K562 (cell line): ENCODE measurements around the gene MFSD6. TPM values are rescaled to one million over a fixed set of nuclear protein-coding genes. Genes with fewer than 3 reads are reported as not detected.

ENCODE experiments used
- ATAC-seq: fragments of 200-7000 bp; cut with Tn5 transposase; 3 replicates; pipeline ENCODE4 v1.9.1; 2020; ENCODE audit warnings: moderate library complexity
- BruUV-seq: library from RNA; stranded (reverse); fragments of 400-500 nt; replicated peaks from 2 replicates; lab custom pipeline; 2021; lab: Mats Ljungman, UMichigan
- CTCF ChIA-PET: fragments of 300-600 bp; formaldehyde crosslinking; extraction: SDS; loops from one replicate; lab custom pipeline; 2021; ENCODE audit warnings: low intra/inter-chr PET ratio; lab: Yijun Ruan, JAX
- POLR2A ChIA-PET: fragments of 300-600, 350-650 bp; sonication (Branson Sonifier 250); formaldehyde crosslinking; extraction: SDS; loops from one replicate; lab custom pipeline; 2021; ENCODE audit warnings: antibody characterized with exemption, inconsistent platforms; lab: Yijun Ruan, JAX
- DNase-seq, 4 experiments: peaks; one replicate each; pipeline versions ENCODE4 v3.0.0 to v3.0.0-alpha.2; 2011 to 2018; ENCODE audit warnings: low spot score in 3 of 4, mixed read lengths in 3 of 4; ENCODE audit errors: extremely low read depth in 1 of 4
- FAIRE-seq: peaks from 2 replicates; lab custom pipeline; 2011; peaks lifted over from hg19 to GRCh38; lab: Jason Lieb, UNC
- H2AFZ ChIP-seq: 2 replicates; pipeline ENCODE4 v1.6.0; 2011; ENCODE audit warnings: low read depth, low read length, control low read depth, inconsistent platforms
- H3K27ac ChIP-seq: fragments of 200-600 bp; 3 replicates; pipeline ENCODE4 v1.8.0; 2011; ENCODE audit warnings: low read depth, mild to moderate bottlenecking, control low read depth, inconsistent platforms, low read length, moderate library complexity, mixed read lengths; ENCODE audit errors: extremely low read depth
- H3K27me3 ChIP-seq, 2 experiments: fragments of 300-600 bp in 1 of 2; 2 replicates in 1 of 2; 3 replicates in 1 of 2; pipeline versions ENCODE4 v1.6.0 to v1.8.0; 2011; ENCODE audit warnings: inconsistent platforms in 2 of 2, low read length in 2 of 2, mild to moderate bottlenecking in 1 of 2, mixed read lengths in 1 of 2, moderate library complexity in 1 of 2; ENCODE audit not compliant: control insufficient read depth in 2 of 2, insufficient read depth in 2 of 2
- H3K36me3 ChIP-seq: fragments of 300-600 bp; 3 replicates; pipeline ENCODE4 v1.8.0; 2011; ENCODE audit warnings: mild to moderate bottlenecking, low read length, inconsistent platforms; ENCODE audit not compliant: control insufficient read depth, insufficient read depth
- H3K4me1 ChIP-seq, 2 experiments: fragments of 200-600 bp in 1 of 2; replicated peaks in 1 of 2; 2 replicates in 1 of 2; 3 replicates in 1 of 2; pipeline versions ENCODE4 v1.5.1 to v1.8.0; 2011; ENCODE audit warnings: inconsistent platforms in 2 of 2, low read length in 2 of 2, mild to moderate bottlenecking in 1 of 2, mixed read lengths in 1 of 2, moderate library complexity in 1 of 2; ENCODE audit not compliant: control insufficient read depth in 2 of 2, insufficient read depth in 2 of 2
- H3K4me2 ChIP-seq: 2 replicates; pipeline ENCODE4 v1.6.1; 2011; ENCODE audit warnings: low read length, control low read depth, inconsistent platforms, mixed read lengths; ENCODE audit not compliant: insufficient read depth
- H3K4me3 ChIP-seq: fragments of 200-600 bp; sonication (generic), shearing (Covaris generic); 2 replicates; pipeline ENCODE4 v1.5.1; 2016; ENCODE audit warnings: control low read depth, inconsistent platforms
- H3K79me2 ChIP-seq: fragments of 200-600 bp; 3 replicates; pipeline ENCODE4 v1.8.0; 2011; ENCODE audit warnings: low read length, inconsistent platforms; ENCODE audit not compliant: control insufficient read depth, insufficient read depth
- H3K9ac ChIP-seq, 2 experiments: 2 replicates each; pipeline versions ENCODE4 v1.6.0 to v1.6.1; 2011; ENCODE audit warnings: low read depth in 2 of 2, low read length in 2 of 2, control low read depth in 1 of 2, inconsistent platforms in 1 of 2, mild to moderate bottlenecking in 1 of 2, mixed read lengths in 1 of 2; ENCODE audit not compliant: insufficient read depth in 1 of 2
- H3K9me1 ChIP-seq: one replicate; pipeline ENCODE4 v1.6.0; 2011; ENCODE audit warnings: inconsistent platforms, mild to moderate bottlenecking, low read length, moderate library complexity; ENCODE audit not compliant: control insufficient read depth, insufficient read depth
- H3K9me3 ChIP-seq: replicated peaks from 2 replicates; pipeline ENCODE4 v1.5.1; 2011; ENCODE audit warnings: low read depth, low read length, inconsistent platforms; ENCODE audit not compliant: control insufficient read depth, insufficient read depth
- H4K20me1 ChIP-seq: replicated peaks from 2 replicates; pipeline ENCODE4 v1.6.1; 2011; ENCODE audit warnings: low read length, inconsistent platforms, mixed read lengths; ENCODE audit not compliant: control insufficient read depth, insufficient read depth
- ELF1 ChIP-seq: fragments of 200-800 bp; sonication (Bioruptor generic); IDR thresholded peaks from 2 replicates; pipeline ENCODE4 v1.6.1; 2016; ENCODE audit warnings: missing genetic modification characterization, missing compliant biosample characterization
- ETV6 ChIP-seq, 3 experiments: fragments of 150-350 bp in 1 of 3; sonication (generic) in 1 of 3; formaldehyde crosslinking in 1 of 3; IDR thresholded peaks; 2 replicates each; pipeline versions ENCODE4 v1.6.1 to v1.8.0; 2014 to 2022; ENCODE audit warnings: borderline replicate concordance in 2 of 3, low read depth in 2 of 3, antibody characterized with exemption in 1 of 3, low read length in 1 of 3, mild to moderate bottlenecking in 1 of 3, missing genetic modification reagents in 1 of 3
- FOXP1 ChIP-seq: sonication (generic); formaldehyde crosslinking; IDR thresholded peaks from 2 replicates; pipeline ENCODE4 v1.8.0; 2022; ENCODE audit warnings: mild to moderate bottlenecking, missing genetic modification reagents
- HNRNPK ChIP-seq: fragments of 200-400 bp; formaldehyde crosslinking; IDR thresholded peaks from one replicate; pipeline ENCODE4 v1.6.1; 2018; ENCODE audit warnings: mild to moderate bottlenecking, low read depth, low read length; ENCODE audit not compliant: poor library complexity, severe bottlenecking
- MCM5 ChIP-seq: fragments of 450-650 bp; IDR thresholded peaks from 2 replicates; pipeline ENCODE4 v1.6.1; 2016; ENCODE audit warnings: low read depth
- MED1 ChIP-seq: sonication (generic); formaldehyde crosslinking; IDR thresholded peaks from 2 replicates; pipeline ENCODE4 v1.8.1; 2023; ENCODE audit warnings: missing genetic modification reagents, borderline replicate concordance
- PRMT5 ChIP-seq: sonication (generic); formaldehyde crosslinking; IDR thresholded peaks from 2 replicates; pipeline ENCODE4 v1.5.0; 2020; ENCODE audit warnings: missing genetic modification reagents
- PTTG1 ChIP-seq: fragments of 450-650 bp; IDR thresholded peaks from 2 replicates; pipeline ENCODE4 v1.6.1; 2016; ENCODE audit warnings: low read depth, mild to moderate bottlenecking, missing genetic modification characterization, missing compliant biosample characterization
- RBBP5 ChIP-seq: fragments of 200-600 bp; sonication (generic); IDR thresholded peaks from 2 replicates; pipeline ENCODE4 v1.6.1; 2012; ENCODE audit warnings: borderline replicate concordance, mild to moderate bottlenecking, low read length, control low read depth, inconsistent platforms; ENCODE audit not compliant: insufficient read depth, poor library complexity, severe bottlenecking
- RBM39 ChIP-seq: fragments of 200-400 bp; formaldehyde crosslinking; optimal IDR thresholded peaks from 2 replicates; pipeline ENCODE3; 2018; ENCODE audit warnings: low read depth, low read length
- SNIP1 ChIP-seq: fragments of 450-650 bp; IDR thresholded peaks from 2 replicates; pipeline ENCODE4 v1.7.1; 2017; ENCODE audit warnings: low read depth, mild to moderate bottlenecking
- TRIM24 ChIP-seq, 2 experiments: fragments of 450-650 bp; IDR thresholded peaks; 2 replicates each; pipeline ENCODE4 v1.6.1; 2016
- ZNF239 ChIP-seq: fragments of 250-450 bp; sonication (Bioruptor Pico); IDR thresholded peaks from 2 replicates; pipeline ENCODE4 v1.4.0; 2020; ENCODE audit warnings: mild to moderate bottlenecking
- ZNF717 ChIP-seq: fragments of 250-450 bp; sonication (Bioruptor Pico); IDR thresholded peaks from 2 replicates; pipeline ENCODE4 v1.5.0; 2021
- ZNF785 ChIP-seq: fragments of 250-450 bp; sonication (Bioruptor Pico); IDR thresholded peaks from 2 replicates; pipeline ENCODE4 v1.4.0; 2020; ENCODE audit warnings: mild to moderate bottlenecking
- WGBS: fragments of 100-300 bp; shearing (Covaris generic); methylation state at CpG from one replicate; pipeline ENCODE4 v1.1.6; 2016; ENCODE audit warnings: low coverage, mixed read lengths; ENCODE audit not compliant: insufficient coverage; ENCODE audit errors: missing lambda C conversion rate; 5-methylcytosine and 5-hydroxymethylcytosine counted together
- in situ Hi-C: fragments of 300-500 bp; cut with MboI; formaldehyde crosslinking; loops from 4 replicates; pipeline ENCODE4 v1.15.0; 2018; ENCODE audit warnings: inconsistent platforms, mixed read lengths
- intact Hi-C: fragments of 100-400 bp; cut with micrococcal nuclease; formaldehyde crosslinking; loops from 2 replicates; pipeline ENCODE4 v1.14.2; 2022
- polyA plus RNA-seq, 8 experiments: library from polyadenylated mRNA; depleted of rRNA in 4 of 8; stranded (reverse) in 5 of 8; unstranded in 3 of 8; fragments of >200 nt; fragmentation: Nextera tagmentation in 2 of 8; fragmentation: Illumina TruSeq in 1 of 8; extraction: Ambion mirVana in 2 of 8; extraction: Trizol in 1 of 8; gene quantifications; 2 replicates each; pipeline versions ENCODE4 v1.2.1 to v1.2.3, GENCODE V29; 2011 to 2014; ENCODE audit warnings: inconsistent platforms in 1 of 8, missing spikeins in 1 of 8
- total RNA-seq, 7 experiments: library from RNA; depleted of rRNA in 6 of 7; stranded (reverse); fragments of >200 nt in 6 of 7; fragmentation: Illumina TruSeq in 2 of 7; extraction: Trizol in 2 of 7; gene quantifications; 2 replicates each; pipeline versions ENCODE4 v1.2.1 to v1.2.3, GENCODE V29; 2011 to 2021; ENCODE audit warnings: low replicate concordance in 1 of 7
- TF ChIP-seq, protein P1 (sequence below): fragments of 450-650 bp; IDR thresholded peaks from 2 replicates; pipeline ENCODE4 v1.6.1; 2016; ENCODE audit warnings: mild to moderate bottlenecking
- TF ChIP-seq, protein P2 (sequence below): fragments of 250-450 bp; sonication (Bioruptor Pico); IDR thresholded peaks from 2 replicates; pipeline ENCODE4 v1.8.0; 2021; ENCODE audit warnings: borderline replicate concordance, mild to moderate bottlenecking, moderate library complexity; ENCODE audit not compliant: poor library complexity, severe bottlenecking
- TF ChIP-seq, protein P3 (sequence below): fragments of 250-450 bp; sonication (Bioruptor Pico); IDR thresholded peaks from 2 replicates; pipeline ENCODE4 v1.4.0; 2020; ENCODE audit warnings: mild to moderate bottlenecking, moderate library complexity

Gene MFSD6
- total and polyA plus RNA-seq, 9 of the 15 experiments (the other 6 are each of a cell fraction or from before 2014, with no cell fraction given), result 1.1 to 7.9 (median 4.4) TPM

DNA sequence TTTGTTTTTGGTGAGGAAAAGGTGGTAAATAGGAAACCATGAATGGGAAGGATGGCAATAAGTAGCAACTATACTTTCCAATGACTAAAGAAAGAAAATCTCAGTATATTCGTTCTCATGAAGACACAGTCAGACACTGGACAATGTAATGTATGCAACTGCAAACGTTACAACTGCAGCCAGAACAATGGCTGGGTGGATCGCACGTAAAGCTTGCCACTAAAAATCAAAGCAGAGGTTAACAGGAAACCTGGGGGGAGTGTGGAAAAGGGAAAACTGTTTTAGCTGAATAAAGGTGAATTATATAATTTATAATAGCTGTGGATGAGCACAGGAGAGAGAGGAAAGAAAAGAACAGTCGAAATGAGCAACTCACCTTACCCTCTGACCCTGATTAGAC is 93.1 kb downstream of the MFSD6 start:
- H2AFZ ChIP-seq, result no peak overlapping the region
- no peaks in the 10 kb centered on the region for H4K20me1 ChIP-seq
- POLR2A ChIA-PET, result no interaction called here
- no peaks in the 10 kb centered on the region for H3K9me3 ChIP-seq
- no peak overlapping the region for H3K4me3 ChIP-seq
- TF ChIP-seq PTTG1 (tag) (no peak), ZNF717 (no peak), MCM5 (no peak), ELF1 (tag) (no peak), FOXP1 (CRISPR knock-in tag) (no peak), PRMT5 (CRISPR knock-in tag) (no peak), MED1 (CRISPR knock-in tag) (no peak), HNRNPK (no peak), ZNF239 (CRISPR knock-in tag) (no peak), SNIP1 (no peak), RBBP5 (no peak), RBM39 (no peak), ETV6 (IDR thresholded peaks at IDR 0.05; ENCODE audit: borderline replicate concordance in 1 of 2, low read depth in 2 of 2, low read length in 1 of 2) (no peak), ETV6 (CRISPR knock-in tag; IDR thresholded peaks at IDR 0.05; ENCODE audit: borderline replicate concordance) (no peak), TRIM24 (IDR thresholded peaks at IDR 0.05) (no peak), ZNF785 (CRISPR knock-in tag) (no peak)
- TF ChIP-seq, protein P1, sequence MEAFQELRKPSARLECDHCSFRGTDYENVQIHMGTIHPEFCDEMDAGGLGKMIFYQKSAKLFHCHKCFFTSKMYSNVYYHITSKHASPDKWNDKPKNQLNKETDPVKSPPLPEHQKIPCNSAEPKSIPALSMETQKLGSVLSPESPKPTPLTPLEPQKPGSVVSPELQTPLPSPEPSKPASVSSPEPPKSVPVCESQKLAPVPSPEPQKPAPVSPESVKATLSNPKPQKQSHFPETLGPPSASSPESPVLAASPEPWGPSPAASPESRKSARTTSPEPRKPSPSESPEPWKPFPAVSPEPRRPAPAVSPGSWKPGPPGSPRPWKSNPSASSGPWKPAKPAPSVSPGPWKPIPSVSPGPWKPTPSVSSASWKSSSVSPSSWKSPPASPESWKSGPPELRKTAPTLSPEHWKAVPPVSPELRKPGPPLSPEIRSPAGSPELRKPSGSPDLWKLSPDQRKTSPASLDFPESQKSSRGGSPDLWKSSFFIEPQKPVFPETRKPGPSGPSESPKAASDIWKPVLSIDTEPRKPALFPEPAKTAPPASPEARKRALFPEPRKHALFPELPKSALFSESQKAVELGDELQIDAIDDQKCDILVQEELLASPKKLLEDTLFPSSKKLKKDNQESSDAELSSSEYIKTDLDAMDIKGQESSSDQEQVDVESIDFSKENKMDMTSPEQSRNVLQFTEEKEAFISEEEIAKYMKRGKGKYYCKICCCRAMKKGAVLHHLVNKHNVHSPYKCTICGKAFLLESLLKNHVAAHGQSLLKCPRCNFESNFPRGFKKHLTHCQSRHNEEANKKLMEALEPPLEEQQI, result no peak
- TF ChIP-seq, protein P2, sequence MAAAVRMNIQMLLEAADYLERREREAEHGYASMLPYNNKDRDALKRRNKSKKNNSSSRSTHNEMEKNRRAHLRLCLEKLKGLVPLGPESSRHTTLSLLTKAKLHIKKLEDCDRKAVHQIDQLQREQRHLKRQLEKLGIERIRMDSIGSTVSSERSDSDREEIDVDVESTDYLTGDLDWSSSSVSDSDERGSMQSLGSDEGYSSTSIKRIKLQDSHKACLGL, result no peak
- TF ChIP-seq, protein P3, sequence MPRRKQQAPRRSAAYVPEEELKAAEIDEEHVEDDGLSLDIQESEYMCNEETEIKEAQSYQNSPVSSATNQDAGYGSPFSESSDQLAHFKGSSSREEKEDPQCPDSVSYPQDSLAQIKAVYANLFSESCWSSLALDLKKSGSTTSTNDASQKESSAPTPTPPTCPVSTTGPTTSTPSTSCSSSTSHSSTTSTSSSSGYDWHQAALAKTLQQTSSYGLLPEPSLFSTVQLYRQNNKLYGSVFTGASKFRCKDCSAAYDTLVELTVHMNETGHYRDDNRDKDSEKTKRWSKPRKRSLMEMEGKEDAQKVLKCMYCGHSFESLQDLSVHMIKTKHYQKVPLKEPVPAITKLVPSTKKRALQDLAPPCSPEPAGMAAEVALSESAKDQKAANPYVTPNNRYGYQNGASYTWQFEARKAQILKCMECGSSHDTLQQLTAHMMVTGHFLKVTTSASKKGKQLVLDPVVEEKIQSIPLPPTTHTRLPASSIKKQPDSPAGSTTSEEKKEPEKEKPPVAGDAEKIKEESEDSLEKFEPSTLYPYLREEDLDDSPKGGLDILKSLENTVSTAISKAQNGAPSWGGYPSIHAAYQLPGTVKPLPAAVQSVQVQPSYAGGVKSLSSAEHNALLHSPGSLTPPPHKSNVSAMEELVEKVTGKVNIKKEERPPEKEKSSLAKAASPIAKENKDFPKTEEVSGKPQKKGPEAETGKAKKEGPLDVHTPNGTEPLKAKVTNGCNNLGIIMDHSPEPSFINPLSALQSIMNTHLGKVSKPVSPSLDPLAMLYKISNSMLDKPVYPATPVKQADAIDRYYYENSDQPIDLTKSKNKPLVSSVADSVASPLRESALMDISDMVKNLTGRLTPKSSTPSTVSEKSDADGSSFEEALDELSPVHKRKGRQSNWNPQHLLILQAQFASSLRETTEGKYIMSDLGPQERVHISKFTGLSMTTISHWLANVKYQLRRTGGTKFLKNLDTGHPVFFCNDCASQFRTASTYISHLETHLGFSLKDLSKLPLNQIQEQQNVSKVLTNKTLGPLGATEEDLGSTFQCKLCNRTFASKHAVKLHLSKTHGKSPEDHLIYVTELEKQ, result no peak
- H3K27me3 ChIP-seq, result no peaks in the 10 kb centered on the region
- WGBS, result 35% methylated on average over 2 of the region's 5 CpGs
- no peak overlapping the region for H3K4me2 ChIP-seq
- H3K36me3 ChIP-seq, result no peaks in the 10 kb centered on the region; the same call in 2 of the 3 replicates
- no peak overlapping the region for H3K9ac ChIP-seq
- in situ Hi-C loops, result loop anchor here (10.0 kb wide), 1 partner anchor 416 kb away; no protein-coding TSS in a partner anchor
- peaks cover 0 to 4% of the 10 kb centered on the region in 2 experiments; a peak in 2 of 5 replicates for H3K4me1 ChIP-seq
- H3K9me1 ChIP-seq, result no peaks in the 10 kb centered on the region
- intact Hi-C loops, result no loop called here
- FAIRE-seq, result no peak
- DNase-seq, result no peak
- no peaks in the 10 kb centered on the region for H3K79me2 ChIP-seq
- BruUV-seq, result no TSS peak
- CTCF ChIA-PET, result no interaction called here
- ATAC-seq, result no peak
- H3K27ac ChIP-seq, result no peak overlapping the region
